Small intestine (tissue), 4 donors: ENCODE results near the gene C9. TPM values are rescaled to one million over a fixed set of nuclear protein-coding genes. Genes with fewer than 3 reads are reported as not detected.

ENCODE experiments used
- polyA plus RNA-seq, 4 donors: library from polyadenylated mRNA; stranded (reverse) in 3 of 4; unstranded in 1 of 4; fragments of 200-250 nt in 3 of 4; fragments of 120-200 nt in 1 of 4; gene quantifications; one replicate each; pipeline versions ENCODE4 v1.2.1 to v1.2.3, GENCODE V29; 2013
- donor health status: healthy with polysubstance abuse.
- donor health status: Bipolar disorder and iron deficiency.
- donor health status: healthy.

C9 gene
- polyA plus RNA-seq, 4 donors: 0.06 TPM; not detected in 3

Other genes with a start within 250 kb of the C9 start
- 10 to 100 TPM in 1 of 4 donors, 1 to 10 TPM in 3; 3.5 to 12.4 (median 4.9) TPM for gene FYB1, start 144.9 kb downstream of the C9 start, polyA plus RNA-seq
- 100 to 1,000 TPM in 1 of 4 donors, 10 to 100 TPM in 1, 1 to 10 TPM in 2; 1.1 to 201 (median 9.9) TPM for gene DAB2, start 60.5 kb upstream of the C9 start, polyA plus RNA-seq